22Rv1 (cell line): ENCODE data around the gene MRRF.
A peak's percentile ranks its signal among the peaks of the same experiment; 100 is the strongest.
"Not testable (repeated sequence)": the region's sequence is repeated elsewhere in the genome, so short reads cannot be mapped to it uniquely, and the experiment has no call there.

ENCODE experiments used
- H3K27ac ChIP-seq: fragments of 450-650 bp; 2 replicates; pipeline ENCODE4 v1.5.1; 2017
- ZFX ChIP-seq: fragments of 450-650 bp; IDR thresholded peaks from 2 replicates; pipeline ENCODE4 v1.6.1; 2017; ENCODE audit warnings: antibody characterized with exemption, borderline replicate concordance
- TF ChIP-seq, protein P1 (sequence below): fragments of 450-650 bp; IDR thresholded peaks from 2 replicates; pipeline ENCODE4 v1.5.1; 2017; ENCODE audit warnings: mild to moderate bottlenecking

Gene MRRF

DNA sequence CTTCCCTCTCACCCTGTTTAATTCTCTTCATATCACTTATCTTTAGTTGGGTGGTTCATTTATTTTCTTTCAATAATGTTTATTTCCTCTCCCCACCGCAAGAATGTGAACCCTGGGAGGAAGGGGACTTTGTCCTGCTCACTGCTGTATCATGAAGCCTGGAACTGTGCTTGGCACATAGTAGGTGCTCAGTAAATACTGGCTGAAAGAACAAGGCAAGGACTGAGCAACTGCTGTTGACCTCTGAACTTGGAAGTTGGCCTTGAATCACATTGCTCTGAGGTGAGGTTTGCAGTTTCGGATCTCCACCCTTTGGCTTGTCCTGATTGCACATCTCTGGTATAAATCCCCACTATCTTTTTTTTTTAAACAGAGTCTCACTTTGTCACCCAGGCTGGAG is 84.1 kb downstream of the MRRF start:
- H3K27ac ChIP-seq, result no peak overlapping the region
- no peak for TF ChIP-seq ZFX
- TF ChIP-seq, protein P1, sequence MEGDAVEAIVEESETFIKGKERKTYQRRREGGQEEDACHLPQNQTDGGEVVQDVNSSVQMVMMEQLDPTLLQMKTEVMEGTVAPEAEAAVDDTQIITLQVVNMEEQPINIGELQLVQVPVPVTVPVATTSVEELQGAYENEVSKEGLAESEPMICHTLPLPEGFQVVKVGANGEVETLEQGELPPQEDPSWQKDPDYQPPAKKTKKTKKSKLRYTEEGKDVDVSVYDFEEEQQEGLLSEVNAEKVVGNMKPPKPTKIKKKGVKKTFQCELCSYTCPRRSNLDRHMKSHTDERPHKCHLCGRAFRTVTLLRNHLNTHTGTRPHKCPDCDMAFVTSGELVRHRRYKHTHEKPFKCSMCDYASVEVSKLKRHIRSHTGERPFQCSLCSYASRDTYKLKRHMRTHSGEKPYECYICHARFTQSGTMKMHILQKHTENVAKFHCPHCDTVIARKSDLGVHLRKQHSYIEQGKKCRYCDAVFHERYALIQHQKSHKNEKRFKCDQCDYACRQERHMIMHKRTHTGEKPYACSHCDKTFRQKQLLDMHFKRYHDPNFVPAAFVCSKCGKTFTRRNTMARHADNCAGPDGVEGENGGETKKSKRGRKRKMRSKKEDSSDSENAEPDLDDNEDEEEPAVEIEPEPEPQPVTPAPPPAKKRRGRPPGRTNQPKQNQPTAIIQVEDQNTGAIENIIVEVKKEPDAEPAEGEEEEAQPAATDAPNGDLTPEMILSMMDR, result no peak

DNA sequence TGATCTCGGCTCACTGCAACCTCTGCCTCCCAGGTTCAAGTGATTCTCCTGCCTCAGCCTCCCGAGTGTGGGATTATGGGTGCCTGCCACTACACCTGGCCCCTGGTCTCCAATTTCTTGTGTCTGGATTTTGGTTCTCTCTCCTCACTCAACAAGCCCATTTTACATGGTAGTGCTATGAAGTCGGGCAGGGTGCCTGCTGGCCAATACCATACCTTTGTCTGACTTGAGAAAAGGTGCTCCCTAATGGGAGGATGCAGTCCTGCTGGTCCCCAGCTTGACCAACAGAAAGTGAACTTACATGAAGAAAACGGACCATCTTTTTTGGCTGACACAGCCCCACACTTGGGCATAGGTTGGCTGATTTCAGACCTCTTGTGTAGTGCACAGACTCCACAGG is 84.5 kb downstream of the MRRF start:
- H3K27ac ChIP-seq, result no peak overlapping the region
- no peak for TF ChIP-seq ZFX
- TF ChIP-seq, protein P1, result no peak

DNA sequence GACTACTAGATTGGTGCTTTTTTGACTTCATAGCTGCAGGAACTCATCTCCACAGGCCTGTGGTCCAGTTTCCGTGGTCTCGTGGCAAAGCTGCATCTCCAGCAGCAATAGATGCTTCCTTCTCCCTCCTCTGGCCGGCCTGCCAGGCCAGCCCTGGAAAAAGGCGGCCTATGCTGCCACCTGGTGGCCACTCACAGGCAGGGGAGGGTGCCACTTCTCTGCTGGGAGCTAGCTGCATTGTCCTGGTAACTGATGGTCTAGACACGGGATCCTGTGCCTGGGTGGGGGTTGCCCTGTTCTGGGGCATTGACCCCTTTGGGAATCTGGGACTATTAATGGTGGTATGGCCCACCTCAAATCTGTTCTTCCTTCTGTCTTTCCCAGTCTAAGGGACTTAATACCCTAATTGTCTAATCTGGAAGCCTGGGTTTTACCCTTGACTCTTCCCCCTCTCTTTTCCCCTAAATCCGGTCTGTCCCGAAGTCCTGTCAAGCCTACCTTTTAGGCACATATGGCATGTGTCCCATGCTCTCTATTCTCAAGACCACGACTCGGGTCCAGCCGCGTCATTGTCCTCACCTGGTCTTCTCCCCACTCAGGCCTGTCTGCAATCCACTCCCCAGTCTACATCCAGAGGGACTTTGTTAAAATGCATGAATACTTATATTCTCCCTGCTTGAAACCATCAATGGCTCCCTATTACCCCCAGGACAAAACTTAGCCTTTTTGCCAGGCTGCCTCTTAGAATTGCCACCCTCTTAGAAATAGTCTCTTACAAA is 86.1 kb downstream of the MRRF start:
- TF ChIP-seq ZFX, result no peak
- TF ChIP-seq, protein P1, result peak; percentile 85
- H3K27ac ChIP-seq, result no peak overlapping the region

DNA sequence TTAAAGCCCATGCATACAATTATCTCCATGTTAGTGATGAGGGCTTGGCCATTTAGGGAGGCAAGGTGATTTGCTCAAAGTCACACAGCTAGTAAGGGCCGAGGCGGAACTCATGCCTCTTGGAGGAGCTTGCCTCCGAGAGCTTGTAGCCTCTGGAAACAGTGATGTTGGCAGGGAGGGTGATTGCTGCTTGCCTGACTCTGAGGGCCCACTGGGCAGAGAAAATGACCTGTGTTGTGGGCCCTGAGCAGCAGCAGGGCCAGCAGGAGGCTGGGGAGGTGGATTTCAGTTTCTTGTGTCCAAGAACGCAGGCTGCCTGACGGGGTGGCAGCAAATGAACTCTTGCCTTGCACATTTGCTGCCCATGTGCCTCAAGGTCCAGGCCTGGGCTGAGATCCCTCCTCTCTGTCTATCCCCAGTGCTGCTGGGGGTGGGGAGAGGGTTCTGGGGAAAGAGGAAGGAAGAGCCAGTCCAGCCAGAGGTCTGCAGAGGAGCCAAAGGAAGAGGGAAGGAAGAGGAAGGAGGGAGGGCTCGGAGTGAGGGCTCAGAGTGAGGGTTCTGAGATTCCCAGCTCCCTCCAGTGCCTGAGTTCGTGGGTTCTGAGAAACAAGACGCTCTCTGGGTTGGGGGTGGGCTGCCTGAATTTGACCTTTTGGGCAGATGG is 90.0 kb downstream of the MRRF start:
- TF ChIP-seq ZFX, result no peak
- TF ChIP-seq, protein P1, result no peak
- H3K27ac ChIP-seq, result no peak overlapping the region

DNA sequence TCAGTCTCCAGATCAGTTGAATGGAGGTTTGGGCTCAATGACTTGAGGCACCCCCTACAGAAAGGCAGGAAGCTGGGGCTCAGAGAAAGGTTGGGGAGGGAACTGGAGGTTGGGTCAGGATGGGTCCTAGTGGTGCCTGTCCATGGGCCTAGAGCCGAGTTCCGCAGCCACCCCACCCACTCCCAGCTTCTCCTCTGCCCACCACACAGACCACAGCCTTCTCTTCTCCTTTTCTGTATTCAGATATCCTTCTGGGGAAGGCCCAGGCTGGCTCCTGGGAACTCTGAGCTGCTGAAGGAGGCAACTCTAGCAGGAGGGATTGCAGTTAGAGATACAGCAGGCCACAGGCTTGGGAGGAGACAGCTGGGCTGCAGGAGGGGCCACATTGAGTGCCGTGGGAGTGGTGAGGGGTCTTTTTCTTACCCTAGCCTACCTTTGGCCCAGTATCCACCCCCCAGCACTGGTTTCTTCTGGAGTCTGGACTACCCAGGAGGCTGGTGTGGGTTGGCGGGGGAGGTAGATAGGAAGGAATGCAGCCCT is 90.7 kb downstream of the MRRF start:
- no peak overlapping the region for H3K27ac ChIP-seq
- TF ChIP-seq, protein P1, result no peak
- TF ChIP-seq ZFX, result no peak

DNA sequence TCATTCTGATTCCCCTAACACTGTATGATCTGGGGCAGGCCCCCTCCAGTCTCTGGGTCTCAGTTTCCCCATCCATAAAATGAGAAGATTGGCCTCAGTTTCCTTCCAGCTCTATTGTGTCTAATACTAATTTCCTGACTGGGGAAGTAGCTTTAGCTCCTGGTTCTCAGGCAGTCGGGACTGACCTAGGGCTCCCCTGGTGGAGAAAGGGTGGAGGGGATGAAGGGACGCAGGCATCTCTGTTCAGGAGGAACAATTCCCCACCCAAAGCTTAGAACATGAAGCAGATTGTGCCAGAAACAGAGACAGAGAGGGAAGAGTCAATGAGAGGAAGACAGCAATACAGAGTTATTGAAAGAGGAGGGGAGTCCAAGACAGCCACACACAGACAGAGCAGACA is 91.9 kb downstream of the MRRF start:
- no peak for TF ChIP-seq ZFX
- TF ChIP-seq, protein P1, result peak; percentile 37; the same call in 1 of the 2 replicates

DNA sequence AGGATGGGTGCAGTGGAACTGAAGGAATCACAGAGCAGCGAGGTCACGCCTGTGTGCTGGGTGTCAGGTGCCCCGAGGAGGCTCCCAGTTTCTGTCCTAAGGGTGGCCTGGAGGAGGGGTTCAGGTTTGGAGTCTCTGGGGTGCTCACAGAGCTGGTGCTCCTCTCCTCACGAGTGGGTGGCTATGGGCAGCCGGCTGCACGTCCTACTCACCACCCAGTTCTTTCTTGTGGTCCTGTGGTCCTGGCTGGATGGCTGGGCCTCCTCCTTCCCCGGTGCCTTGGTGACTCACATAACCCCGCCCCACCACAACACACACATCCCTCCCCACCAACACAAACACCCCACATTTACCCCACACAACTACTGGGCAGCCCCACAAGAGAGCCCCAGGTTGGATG is 96.2 kb downstream of the MRRF start:
- TF ChIP-seq ZFX, result no peak
- TF ChIP-seq, protein P1, result no peak
- no peak overlapping the region for H3K27ac ChIP-seq

More for the DNA sequence above, 91.9 kb downstream of the MRRF start:
- no peak overlapping the region for H3K27ac ChIP-seq

DNA sequence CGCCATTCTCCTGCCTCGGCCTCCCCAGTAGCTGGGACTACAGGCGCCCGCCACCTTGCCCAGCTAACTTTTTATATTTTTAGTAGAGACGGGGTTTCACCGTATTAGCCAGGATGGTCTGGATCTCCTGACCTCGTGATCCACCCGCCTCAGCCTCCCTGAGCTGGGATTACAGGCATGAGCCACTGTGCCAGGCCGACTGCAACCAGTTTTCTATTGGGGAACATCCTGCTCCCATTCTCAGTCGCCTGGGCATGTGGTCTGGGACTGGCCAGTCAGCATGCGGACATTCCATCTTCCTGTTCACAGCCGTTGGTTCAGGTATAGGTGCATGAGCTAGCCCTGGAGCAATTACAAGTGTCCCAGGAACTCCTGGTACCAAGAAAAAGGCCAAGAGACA is 98.4 kb downstream of the MRRF start:
- H3K27ac ChIP-seq, result not testable (repeated sequence)
